22Rv1 (cell line): ENCODE results near the gene GFOD1.

ENCODE experiments used
- CTCF ChIP-seq: fragments of 450-650 bp; IDR thresholded peaks from 2 replicates; pipeline ENCODE4 v1.5.1; 2017; ENCODE audit warnings: mild to moderate bottlenecking
- ZFX ChIP-seq: fragments of 450-650 bp; IDR thresholded peaks from 2 replicates; pipeline ENCODE4 v1.6.1; 2017; ENCODE audit warnings: antibody characterized with exemption, borderline replicate concordance

DNA sequence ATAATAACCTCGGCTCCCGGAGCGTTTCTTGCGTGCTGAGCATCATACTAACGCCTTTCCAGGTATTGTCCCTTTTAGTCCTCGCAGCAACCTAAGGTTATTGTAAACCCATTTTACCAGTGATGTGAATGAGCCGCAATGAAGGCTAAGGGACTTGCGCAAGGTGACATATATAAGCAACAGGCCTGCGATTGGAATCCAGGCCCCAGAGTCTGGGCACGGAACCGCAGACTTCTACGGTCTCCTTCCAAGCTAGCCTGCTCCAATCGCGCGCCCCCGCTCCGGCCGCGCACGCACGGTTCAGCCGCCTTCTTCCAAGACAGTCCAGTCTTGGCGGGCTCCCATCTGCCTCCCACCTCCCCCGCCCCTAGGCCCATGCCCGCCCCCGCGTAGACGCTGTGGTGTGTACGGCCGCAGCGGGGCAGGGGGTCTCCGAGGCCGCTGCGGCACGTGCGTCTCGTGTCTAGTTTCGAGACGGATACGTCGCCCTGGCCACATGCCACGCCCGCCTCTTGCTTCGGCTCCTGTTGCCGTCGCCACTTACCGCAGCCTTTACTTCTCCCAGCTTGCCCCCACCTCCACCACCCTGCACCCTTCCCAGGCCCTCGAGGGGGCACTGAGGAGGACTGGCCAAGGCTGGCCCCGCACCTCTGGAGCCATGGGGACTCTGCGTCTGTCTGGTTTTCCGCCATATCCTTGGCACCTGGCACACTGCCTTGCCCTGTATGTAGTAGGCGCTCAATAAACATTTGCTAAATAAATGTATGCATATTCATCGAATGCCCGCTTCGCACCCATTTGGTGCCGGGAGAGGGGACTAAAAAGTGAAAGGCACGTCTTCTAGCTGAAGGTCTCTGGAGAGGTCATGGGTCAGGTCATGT is 855 bp upstream of the GFOD1 start:
- no peak for TF ChIP-seq CTCF
- TF ChIP-seq ZFX: no peak
